Cardiac fibroblast (primary cell): ENCODE measurements around the gene TNKS1BP1.
"Not testable (repeated sequence)": the region's sequence is repeated elsewhere in the genome, so short reads cannot be mapped to it uniquely, and the experiment has no call there.

Source experiments
- DNase-seq, 2 donors: peaks; one replicate each; pipeline versions ENCODE4 v3.0.0 to v3.0.0-alpha.2; 2010; ENCODE audit warnings: low read depth in 2 of 2
- H3K4me3 ChIP-seq, 2 donors: replicated peaks in 1 of 2; 1 replicate in 1 of 2; 2 replicates in 1 of 2; pipeline ENCODE4 v1.5.1; 2011; ENCODE audit warnings: low read depth in 2 of 2, low read length in 2 of 2, mild to moderate bottlenecking in 2 of 2, moderate library complexity in 1 of 2
- CTCF ChIP-seq: IDR thresholded peaks from one replicate; pipeline ENCODE4 v1.5.1; 2011; ENCODE audit warnings: low read depth, mild to moderate bottlenecking, low read length, inconsistent platforms

The TNKS1BP1 gene

GRCh38 chr11:57302489-57302888, 22.3 kb downstream of the TNKS1BP1 start:
- H3K4me3 ChIP-seq = no peak overlapping the region
- TF ChIP-seq CTCF = no peak
- no peak for DNase-seq

GRCh38 chr11:57301711-57302423, 22.9 kb downstream of the TNKS1BP1 start:
- H3K4me3 ChIP-seq = no peak overlapping the region
- TF ChIP-seq CTCF = no peak
- DNase-seq = no peak

GRCh38 chr11:57300785-57301184, 24.0 kb downstream of the TNKS1BP1 start:
- no peak for TF ChIP-seq CTCF
- H3K4me3 ChIP-seq = no peak overlapping the region
- DNase-seq = no peak

GRCh38 chr11:57299150-57299737, 25.5 kb downstream of the TNKS1BP1 start:
- no peak for DNase-seq
- no peak for TF ChIP-seq CTCF
- no peak overlapping the region for H3K4me3 ChIP-seq

- DNase-seq = peak in 1 of 2 donors; percentile 59
- no peak overlapping the region for H3K4me3 ChIP-seq
- no peak for TF ChIP-seq CTCF
Observed at GRCh38 chr11:57297221-57297620, 27.5 kb downstream of the TNKS1BP1 start.

GRCh38 chr11:57296205-57296604, 28.5 kb downstream of the TNKS1BP1 start:
- DNase-seq = peak in 1 of 2 donors; percentile 24
- H3K4me3 ChIP-seq = not testable (repeated sequence)

GRCh38 chr11:57294225-57295131, 30.3 kb downstream of the TNKS1BP1 start:
- TF ChIP-seq CTCF = no peak
- no peak overlapping the region for H3K4me3 ChIP-seq
- peak; percentile 53 to 68 for DNase-seq
